Measurements from ENCODE around the gene LRRTM3. TPM values are rescaled to one million over a fixed set of nuclear protein-coding genes. Genes with fewer than 3 reads are reported as not detected.

The LRRTM3 gene
- total RNA-seq, 2 experiments from 2014 or later: not detected

DNA sequence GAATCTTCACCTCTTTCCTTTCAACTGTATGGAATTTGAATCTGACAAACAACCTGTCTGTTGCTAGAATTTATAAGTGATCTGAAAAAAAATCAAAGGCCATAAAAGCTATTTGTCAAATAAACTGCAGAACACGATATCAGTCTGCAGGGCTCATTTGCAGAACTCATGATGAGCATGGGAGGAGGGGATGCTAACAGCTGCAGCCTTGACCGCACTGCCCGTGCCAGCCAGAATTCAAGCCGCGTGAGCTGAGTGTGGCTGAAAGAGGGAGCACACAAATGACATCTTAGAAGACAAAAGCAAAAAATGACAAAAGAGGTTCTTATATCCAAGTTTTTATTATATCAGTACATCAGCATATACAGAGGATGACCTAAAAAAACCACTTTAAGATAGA is 15.7 kb downstream of the LRRTM3 start:
- ChIA-PET CTCF (no interaction called here), POLR2A (no interaction called here)
- intact Hi-C loops (cut with micrococcal nuclease): no loop called here
- Mint-ChIP-seq H3K4me1 (ENCODE audit: low read depth) (no peaks in the 10 kb centered on the region), H3K4me3 (no peak overlapping the region), H3K27ac (no peak overlapping the region), H3K36me3 (no peaks in the 10 kb centered on the region), H3K27me3 (no peaks in the 10 kb centered on the region), H3K9me3 (no peaks in the 10 kb centered on the region)
- no peak for DNase-seq

DNA sequence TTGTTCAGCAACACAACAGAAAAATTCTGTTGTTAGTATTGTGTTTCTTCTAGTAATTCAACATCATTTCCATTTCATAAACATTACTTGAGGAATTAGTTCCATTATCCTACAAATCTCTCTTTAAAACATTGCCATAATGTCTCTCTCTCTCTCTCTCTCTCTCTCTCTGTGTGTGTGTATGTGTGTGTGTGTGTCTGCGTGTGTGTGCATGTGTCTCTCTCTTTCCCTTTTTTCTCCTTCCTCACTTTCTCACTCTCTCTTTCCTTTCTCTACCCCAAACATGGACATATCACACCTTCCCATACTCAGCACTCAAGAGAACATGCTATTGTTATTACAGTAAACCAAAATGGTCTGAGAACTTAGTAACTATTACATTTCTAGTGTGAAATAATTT is 16.6 kb downstream of the LRRTM3 start:
- no peak overlapping the region for H3K27ac Mint-ChIP-seq
- no peaks in the 10 kb centered on the region for H3K27me3 Mint-ChIP-seq
- intact Hi-C loops (cut with micrococcal nuclease): no loop called here
- no peak overlapping the region for H3K4me3 Mint-ChIP-seq
- ChIA-PET CTCF (no interaction called here), POLR2A (no interaction called here)
- H3K9me3 Mint-ChIP-seq: no peaks in the 10 kb centered on the region
- H3K36me3 Mint-ChIP-seq: no peaks in the 10 kb centered on the region
- no peaks in the 10 kb centered on the region for H3K4me1 Mint-ChIP-seq (ENCODE audit: low read depth)
- no peak for DNase-seq

DNA sequence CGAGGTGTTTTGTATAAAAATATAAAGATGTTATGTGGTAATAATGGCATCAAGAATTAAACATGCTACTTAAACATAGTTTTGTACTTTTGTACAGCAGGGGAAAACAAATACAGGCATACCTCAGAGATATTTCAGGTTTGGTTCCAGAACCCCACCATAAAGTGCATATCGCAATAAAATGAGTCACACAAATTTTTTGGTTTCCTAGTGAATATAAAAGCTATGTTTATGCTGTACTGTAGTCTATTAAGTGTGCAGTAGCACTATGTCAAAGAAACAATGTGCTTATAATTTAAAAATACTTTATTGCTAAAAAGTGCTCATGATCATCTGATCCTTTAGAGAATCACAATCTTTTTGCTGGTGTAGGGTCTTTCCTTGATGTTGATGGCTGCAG is 17.8 kb downstream of the LRRTM3 start:
- Mint-ChIP-seq H3K36me3 (no peaks in the 10 kb centered on the region), H3K27ac (no peak overlapping the region), H3K4me3 (no peak overlapping the region), H3K9me3 (no peaks in the 10 kb centered on the region), H3K27me3 (no peaks in the 10 kb centered on the region), H3K4me1 (ENCODE audit: low read depth) (no peaks in the 10 kb centered on the region)
- POLR2A ChIA-PET: no interaction called here
- no peak for DNase-seq
- intact Hi-C loops (cut with micrococcal nuclease): no loop called here
- CTCF ChIA-PET: no interaction called here

- no peak for DNase-seq
- H3K4me3 Mint-ChIP-seq: no peak overlapping the region
- H3K27ac Mint-ChIP-seq: no peak overlapping the region
- ChIA-PET CTCF (no interaction called here), POLR2A (no interaction called here)
- no peaks in the 10 kb centered on the region for H3K36me3 Mint-ChIP-seq
- no peaks in the 10 kb centered on the region for H3K9me3 Mint-ChIP-seq
- no peaks in the 10 kb centered on the region for H3K27me3 Mint-ChIP-seq
- H3K4me1 Mint-ChIP-seq (ENCODE audit: low read depth): no peaks in the 10 kb centered on the region
- intact Hi-C loops (cut with micrococcal nuclease): no loop called here
Measured at GRCh38 chr10:66951896-66952295, 26.1 kb downstream of the LRRTM3 start.

DNA sequence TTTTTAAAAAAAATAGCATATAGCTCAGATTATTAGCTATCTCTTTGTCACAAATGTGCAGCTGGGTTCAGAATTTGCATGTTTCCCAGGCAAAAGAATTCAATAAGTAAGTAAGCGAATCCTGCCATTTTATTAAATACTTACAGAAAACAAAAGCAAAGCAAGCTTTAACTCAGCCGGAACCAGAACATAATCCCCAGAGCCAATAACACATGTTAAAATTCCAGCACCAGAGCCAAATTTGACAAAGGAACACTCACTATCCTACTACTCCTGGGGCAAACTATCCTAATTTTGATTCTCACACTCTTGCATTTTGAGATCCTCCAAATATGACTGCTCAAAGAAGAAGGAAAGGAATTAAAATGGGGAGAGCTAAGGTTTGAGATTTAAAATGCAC is 32.6 kb downstream of the LRRTM3 start:
- H3K9me3 Mint-ChIP-seq: no peaks in the 10 kb centered on the region
- ChIA-PET CTCF (no interaction called here), POLR2A (no interaction called here)
- H3K4me3 Mint-ChIP-seq: no peak overlapping the region
- no peaks in the 10 kb centered on the region for H3K4me1 Mint-ChIP-seq (ENCODE audit: low read depth)
- H3K27me3 Mint-ChIP-seq: no peaks in the 10 kb centered on the region
- H3K36me3 Mint-ChIP-seq: no peaks in the 10 kb centered on the region
- no peak for DNase-seq
- intact Hi-C loops (cut with micrococcal nuclease): no loop called here
- no peak overlapping the region for H3K27ac Mint-ChIP-seq

DNA sequence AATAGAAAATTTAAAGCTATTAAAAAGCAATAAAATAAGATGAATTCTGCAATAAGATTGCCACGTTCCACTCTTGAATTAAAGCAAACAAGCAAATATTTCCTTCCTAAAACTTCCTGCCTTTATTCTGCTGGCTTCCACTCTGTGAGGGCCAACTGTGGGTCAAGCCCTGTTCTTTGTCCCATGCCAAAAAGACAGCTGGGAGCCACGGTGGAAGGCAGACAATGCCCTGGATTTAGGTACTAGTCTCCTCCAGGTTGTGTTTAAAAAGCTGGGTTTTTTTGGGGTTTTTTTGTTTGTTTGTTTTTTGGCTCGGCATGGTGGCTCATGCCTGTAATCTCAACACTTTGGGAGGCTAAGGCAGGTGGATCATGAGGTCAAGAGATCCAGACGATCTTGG is 39.1 kb downstream of the LRRTM3 start:
- ChIA-PET POLR2A (no interaction called here), CTCF (no interaction called here)
- H3K9me3 Mint-ChIP-seq: no peaks in the 10 kb centered on the region
- DNase-seq: no peak
- peaks cover 2% of the 10 kb centered on the region for H3K27me3 Mint-ChIP-seq
- H3K4me3 Mint-ChIP-seq: no peak overlapping the region
- intact Hi-C loops (cut with micrococcal nuclease): no loop called here
- no peaks in the 10 kb centered on the region for H3K4me1 Mint-ChIP-seq (ENCODE audit: low read depth)
- no peaks in the 10 kb centered on the region for H3K36me3 Mint-ChIP-seq
- no peak overlapping the region for H3K27ac Mint-ChIP-seq

DNA sequence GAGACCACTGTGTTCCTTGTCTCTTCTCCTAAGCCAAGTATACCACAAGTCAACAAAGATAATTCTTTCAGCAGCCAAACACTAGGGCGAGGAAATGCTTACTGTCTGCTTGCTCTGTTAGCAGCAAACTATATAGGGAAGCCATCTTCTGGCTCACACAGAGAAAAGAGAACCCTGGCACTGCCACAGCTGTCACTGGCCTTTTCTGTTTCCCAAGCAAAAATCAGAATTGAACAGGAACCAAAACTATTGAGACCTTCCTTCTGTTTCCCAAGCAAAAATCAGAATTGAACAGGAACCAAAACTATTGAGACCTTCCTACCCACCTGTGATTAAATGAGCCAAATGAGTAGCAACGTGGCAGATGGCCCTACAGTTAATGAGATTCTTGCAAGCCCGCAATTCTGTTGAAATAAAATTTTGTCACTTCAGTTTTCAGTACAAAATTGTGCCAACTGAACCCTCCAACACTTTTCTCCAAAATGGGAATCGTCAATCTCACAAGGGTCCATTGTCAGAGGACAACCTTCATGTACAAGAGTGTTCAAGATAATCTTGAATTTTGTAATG is 54.5 kb downstream of the LRRTM3 start:
- no peaks in the 10 kb centered on the region for H3K4me1 Mint-ChIP-seq (ENCODE audit: low read depth)
- no peaks in the 10 kb centered on the region for H3K9me3 Mint-ChIP-seq
- no peak overlapping the region for H3K4me3 Mint-ChIP-seq
- ChIA-PET CTCF (no interaction called here), POLR2A (no interaction called here)
- H3K36me3 Mint-ChIP-seq: no peaks in the 10 kb centered on the region
- intact Hi-C loops (cut with micrococcal nuclease): no loop called here
- no peaks in the 10 kb centered on the region for H3K27me3 Mint-ChIP-seq
- no peak overlapping the region for H3K27ac Mint-ChIP-seq
- DNase-seq: no peak

DNA sequence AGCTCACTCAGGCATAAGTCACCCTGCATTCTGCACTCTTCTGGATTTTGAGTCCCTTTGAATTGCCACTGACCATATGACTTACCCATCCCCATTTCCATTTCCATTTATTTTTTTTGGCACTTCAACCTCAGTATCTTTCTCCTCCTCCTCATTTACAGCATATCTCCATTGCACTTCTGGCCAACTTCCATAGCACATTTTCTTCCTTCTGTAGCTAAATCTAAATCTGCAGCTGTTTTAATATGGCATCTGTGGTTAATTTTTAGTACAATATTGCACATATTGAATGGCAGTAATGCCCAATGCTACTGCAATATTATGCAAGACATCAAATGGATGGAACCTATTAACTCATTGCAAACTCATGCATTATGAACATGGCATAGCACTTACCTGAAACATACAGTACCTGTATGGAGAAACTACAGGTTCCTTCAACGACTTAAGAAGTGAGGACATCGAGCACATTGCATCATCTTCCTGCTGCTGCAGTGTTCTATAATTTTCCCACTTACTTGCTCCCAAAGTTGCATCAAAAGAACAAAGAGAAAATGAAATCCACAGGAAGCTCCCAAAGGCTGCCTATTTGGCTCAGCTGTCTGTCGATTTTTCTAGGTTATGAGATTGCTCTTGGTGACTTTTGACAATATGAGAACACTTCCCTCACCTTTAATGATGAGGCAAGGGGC is 55.7 kb downstream of the LRRTM3 start:
- POLR2A ChIA-PET: no interaction called here
- CTCF ChIA-PET: no interaction called here
- no peak overlapping the region for H3K4me3 Mint-ChIP-seq
- H3K36me3 Mint-ChIP-seq: no peaks in the 10 kb centered on the region
- intact Hi-C loops (cut with micrococcal nuclease): no loop called here
- H3K4me1 Mint-ChIP-seq (ENCODE audit: low read depth): no peaks in the 10 kb centered on the region
- H3K27me3 Mint-ChIP-seq: no peaks in the 10 kb centered on the region
- DNase-seq: no peak
- no peak overlapping the region for H3K27ac Mint-ChIP-seq
- H3K9me3 Mint-ChIP-seq: no peaks in the 10 kb centered on the region

GRCh38 chr10:66982053-66982420 is 56.2 kb downstream of the LRRTM3 start:
- H3K36me3 Mint-ChIP-seq: no peaks in the 10 kb centered on the region
- ChIA-PET POLR2A (no interaction called here), CTCF (no interaction called here)
- DNase-seq: no peak
- no peaks in the 10 kb centered on the region for H3K9me3 Mint-ChIP-seq
- H3K27me3 Mint-ChIP-seq: no peaks in the 10 kb centered on the region
- no peaks in the 10 kb centered on the region for H3K4me1 Mint-ChIP-seq (ENCODE audit: low read depth)
- H3K4me3 Mint-ChIP-seq: no peak overlapping the region
- intact Hi-C loops (cut with micrococcal nuclease): no loop called here
- no peak overlapping the region for H3K27ac Mint-ChIP-seq

DNA sequence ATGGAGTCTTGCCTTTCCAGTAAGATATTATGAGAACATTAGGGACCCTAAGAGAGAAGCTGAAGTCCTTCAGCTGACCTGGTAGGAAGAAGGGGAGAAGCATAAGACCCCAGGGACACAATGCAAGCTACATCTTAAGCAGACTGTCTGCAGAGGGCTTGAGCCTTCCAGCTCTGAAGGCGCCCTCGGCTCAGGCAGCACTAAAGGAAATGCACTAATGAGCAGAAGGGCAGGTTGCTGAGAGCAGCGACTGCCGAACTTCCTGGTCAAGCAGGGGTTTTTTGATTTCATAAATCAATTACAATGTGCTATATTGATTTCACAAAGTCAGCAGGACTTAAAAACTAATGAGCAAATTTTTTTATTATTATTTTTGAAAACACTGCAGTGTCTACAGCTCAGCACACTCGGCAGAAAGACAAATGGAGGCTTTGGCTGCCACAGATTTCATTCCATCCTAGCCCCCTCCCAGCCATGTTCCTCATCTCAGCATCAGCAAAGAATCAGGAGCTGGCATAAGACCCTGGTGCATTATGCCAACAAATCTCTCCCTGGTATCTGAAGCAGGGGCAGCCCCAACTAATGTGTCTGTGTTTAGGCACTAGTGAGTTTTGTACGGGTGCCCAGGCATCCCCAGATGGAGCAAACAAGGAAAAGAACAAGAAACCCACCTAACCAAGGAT is 57.1 kb downstream of the LRRTM3 start:
- H3K27ac Mint-ChIP-seq: no peak overlapping the region
- no peaks in the 10 kb centered on the region for H3K36me3 Mint-ChIP-seq
- H3K4me3 Mint-ChIP-seq: no peak overlapping the region
- H3K27me3 Mint-ChIP-seq: no peaks in the 10 kb centered on the region
- ChIA-PET CTCF (no interaction called here), POLR2A (no interaction called here)
- intact Hi-C loops (cut with micrococcal nuclease): no loop called here
- no peaks in the 10 kb centered on the region for H3K9me3 Mint-ChIP-seq
- H3K4me1 Mint-ChIP-seq (ENCODE audit: low read depth): no peaks in the 10 kb centered on the region
- DNase-seq: no peak

DNA sequence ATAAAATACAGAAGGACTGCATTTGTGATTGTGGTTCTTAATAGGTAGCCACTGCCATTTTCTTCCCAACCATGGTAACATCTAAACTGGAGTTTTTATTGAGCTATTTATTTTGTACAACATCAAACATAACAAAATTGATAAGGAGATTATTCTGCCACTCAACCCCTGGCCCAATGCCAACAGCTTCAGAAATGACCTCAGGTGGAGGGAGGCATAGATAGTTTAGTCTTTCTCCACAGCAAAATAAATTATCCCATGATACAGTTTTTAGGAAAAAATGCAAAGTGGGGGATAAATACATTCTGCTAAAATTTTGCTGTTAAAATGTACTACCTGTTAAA is 57.6 kb downstream of the LRRTM3 start:
- Mint-ChIP-seq H3K36me3 (no peaks in the 10 kb centered on the region), H3K9me3 (no peaks in the 10 kb centered on the region), H3K4me1 (ENCODE audit: low read depth) (no peaks in the 10 kb centered on the region), H3K27me3 (no peaks in the 10 kb centered on the region), H3K4me3 (no peak overlapping the region), H3K27ac (no peak overlapping the region)
- ChIA-PET POLR2A (no interaction called here), CTCF (no interaction called here)
- no peak for DNase-seq
- intact Hi-C loops (cut with micrococcal nuclease): no loop called here

- no peak for DNase-seq
- intact Hi-C loops (cut with micrococcal nuclease): no loop called here
- no peak overlapping the region for H3K27ac Mint-ChIP-seq
- H3K27me3 Mint-ChIP-seq: no peaks in the 10 kb centered on the region
- H3K36me3 Mint-ChIP-seq: no peaks in the 10 kb centered on the region
- H3K9me3 Mint-ChIP-seq: no peaks in the 10 kb centered on the region
- POLR2A ChIA-PET: no interaction called here
- H3K4me1 Mint-ChIP-seq (ENCODE audit: low read depth): no peaks in the 10 kb centered on the region
- H3K4me3 Mint-ChIP-seq: no peak overlapping the region
- CTCF ChIA-PET: no interaction called here
Measured at GRCh38 chr10:66990143-66990830, 64.5 kb downstream of the LRRTM3 start.

DNA sequence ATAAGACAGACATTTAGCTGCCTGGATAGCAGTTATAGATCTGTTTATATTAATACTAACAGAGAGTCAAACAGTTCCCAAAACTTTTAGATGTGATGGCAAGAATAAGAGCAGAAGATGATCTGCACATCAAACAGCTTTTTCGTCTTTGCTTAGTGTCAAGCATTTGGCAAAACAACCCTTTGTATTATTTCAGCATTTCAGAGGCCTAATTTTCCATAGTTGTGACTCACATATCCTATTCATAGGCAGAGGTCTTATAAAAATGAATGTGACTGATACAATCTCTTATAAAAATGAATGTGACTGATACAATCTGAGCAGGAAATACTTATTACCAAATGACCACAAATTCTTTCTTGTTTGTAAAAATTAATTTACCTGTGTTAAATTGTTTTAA is 71.2 kb downstream of the LRRTM3 start:
- Mint-ChIP-seq H3K9me3 (no peaks in the 10 kb centered on the region), H3K27me3 (no peaks in the 10 kb centered on the region), H3K4me1 (ENCODE audit: low read depth) (no peaks in the 10 kb centered on the region), H3K27ac (no peak overlapping the region), H3K36me3 (no peaks in the 10 kb centered on the region), H3K4me3 (no peak overlapping the region)
- ChIA-PET POLR2A (no interaction called here), CTCF (no interaction called here)
- no peak for DNase-seq
- intact Hi-C loops (cut with micrococcal nuclease): no loop called here

Data from activated CD4-positive, alpha-beta memory T cell treated with anti-CD3 and anti-CD28 coated beads for 36 hours (primary cell).